ENCODE data around the gene IL11RA. TPM values are rescaled to one million over a fixed set of nuclear protein-coding genes. Genes with fewer than 3 reads are reported as not detected.
A peak's percentile ranks its signal among the peaks of the same experiment; 100 is the strongest.

Gene IL11RA
- total RNA-seq (2014; rRNA removed; shearing (Covaris generic)) = 13.8 and 16.5 TPM in 2 replicates

DNA sequence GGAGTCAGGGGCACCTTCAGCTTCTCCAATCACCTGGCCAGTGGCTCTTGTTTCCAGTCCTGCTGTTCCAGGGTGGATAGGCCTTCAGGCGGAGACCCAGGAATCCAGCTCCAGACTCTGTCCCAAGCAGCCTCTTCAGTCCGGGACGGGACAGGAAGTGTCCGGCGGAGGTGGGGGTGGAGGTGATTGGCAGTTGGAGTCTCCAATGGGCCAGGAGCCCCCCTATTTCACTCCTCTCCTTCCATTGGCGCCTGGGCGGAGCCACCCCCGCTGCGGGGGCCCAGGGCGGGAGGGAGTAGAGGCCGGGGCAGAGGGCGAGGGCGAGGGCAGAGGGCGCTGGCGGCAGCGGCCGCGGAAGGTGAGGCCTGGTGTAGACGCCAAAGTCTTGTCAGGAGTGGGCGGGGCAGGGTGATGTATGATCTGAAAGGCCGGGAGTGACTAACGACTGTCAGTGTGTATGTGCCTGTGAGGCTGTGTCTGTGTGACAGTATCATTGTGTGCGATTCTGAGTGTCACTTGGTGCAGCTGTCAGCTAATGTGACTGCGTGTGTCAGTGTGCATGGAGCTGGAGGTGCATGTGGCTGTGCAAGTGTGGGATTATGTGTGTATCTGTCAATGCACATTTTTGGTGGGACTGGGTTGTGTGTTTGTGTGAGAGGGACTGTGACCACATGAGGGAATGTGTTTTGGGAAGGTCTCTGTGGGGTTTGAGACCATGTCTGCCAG lies at the start of gene IL11RA:
Gene IL11RA (plus strand): TSS at position 310 of the 726 bp plus-strand sequence. CDS start 3,033 bp downstream, outside the sequence.
- DNase-seq (ENCODE audit: low read depth) = peak; percentile 92

DNA sequence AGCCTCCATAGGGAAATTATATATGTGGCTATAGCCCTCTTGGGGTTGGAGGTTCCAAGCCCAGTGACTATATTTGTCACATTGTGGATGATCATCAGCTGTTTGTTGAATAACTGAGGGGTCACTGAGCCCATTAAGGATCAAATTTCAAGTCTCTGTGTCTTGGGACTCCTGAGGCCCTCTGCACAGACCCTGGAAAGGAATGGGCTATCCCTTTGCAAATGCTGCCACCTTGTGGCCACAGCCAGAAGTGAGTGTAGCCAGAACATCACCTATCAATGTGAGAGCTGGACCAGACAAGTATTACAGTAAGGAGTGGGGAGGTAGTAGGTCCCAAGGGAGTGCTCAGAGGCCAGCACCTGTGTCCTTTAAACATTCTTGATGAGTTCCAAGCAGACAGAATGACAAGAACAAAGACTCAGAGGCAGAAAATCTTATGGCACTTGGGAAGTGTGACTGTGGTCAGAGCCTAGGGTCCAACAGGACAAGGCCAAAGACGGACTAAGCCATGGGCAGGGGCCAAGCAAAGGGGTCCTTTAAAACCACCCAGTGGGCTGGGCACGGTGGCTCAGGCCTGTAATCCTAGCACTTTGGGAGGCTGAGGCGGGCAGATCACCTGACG lies 48.3 kb upstream of the IL11RA start:
- peak; percentile 69 for DNase-seq (ENCODE audit: low read depth)

- DNase-seq (ENCODE audit: low read depth) = no peak
Observed at GRCh38 chr9:34606190-34606589, 45.8 kb upstream of the IL11RA start.

GRCh38 chr9:34606905-34607304 lies 45.1 kb upstream of the IL11RA start:
- no peak for DNase-seq (ENCODE audit: low read depth)

- no peak for DNase-seq (ENCODE audit: low read depth)
Observed at GRCh38 chr9:34607331-34607730, 44.7 kb upstream of the IL11RA start.

DNA sequence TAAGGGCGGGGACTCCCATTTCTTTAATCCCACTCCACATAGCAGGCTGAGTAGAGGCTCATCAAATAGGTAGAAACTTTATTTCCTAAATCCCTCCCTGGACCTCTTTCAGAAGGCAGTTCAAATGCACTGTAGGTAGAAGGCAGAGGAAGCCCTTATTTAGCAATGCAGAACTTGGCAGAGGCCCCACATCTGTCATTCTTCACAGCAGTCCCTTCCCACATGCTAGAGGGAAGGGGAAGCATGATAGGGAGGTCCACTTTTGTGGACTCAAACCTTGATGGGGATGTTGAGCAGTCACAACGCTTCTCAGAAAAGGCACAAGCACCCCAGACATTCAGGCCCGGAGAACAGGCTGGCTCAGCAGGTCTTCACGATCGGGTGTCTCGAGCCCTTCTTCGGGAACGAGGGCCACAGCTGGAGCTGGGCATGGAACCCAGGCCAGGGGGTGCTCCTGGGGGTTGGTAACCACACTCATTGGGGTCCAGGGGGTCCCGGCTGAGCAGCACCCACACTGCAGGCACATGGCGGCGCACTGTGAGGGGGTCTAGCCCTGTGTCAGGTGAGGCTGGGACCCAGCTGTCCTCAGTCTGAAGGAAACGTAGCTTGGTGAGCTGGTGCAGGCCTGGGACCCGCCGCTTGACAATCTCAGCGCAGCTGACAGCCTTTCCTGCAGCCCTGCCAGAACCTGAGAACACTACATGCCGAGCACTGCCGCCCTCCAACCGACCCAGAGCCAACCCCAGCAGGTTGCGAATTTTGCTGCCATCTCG lies 41.4 kb upstream of the IL11RA start:
- no peak for DNase-seq (ENCODE audit: low read depth)

DNA sequence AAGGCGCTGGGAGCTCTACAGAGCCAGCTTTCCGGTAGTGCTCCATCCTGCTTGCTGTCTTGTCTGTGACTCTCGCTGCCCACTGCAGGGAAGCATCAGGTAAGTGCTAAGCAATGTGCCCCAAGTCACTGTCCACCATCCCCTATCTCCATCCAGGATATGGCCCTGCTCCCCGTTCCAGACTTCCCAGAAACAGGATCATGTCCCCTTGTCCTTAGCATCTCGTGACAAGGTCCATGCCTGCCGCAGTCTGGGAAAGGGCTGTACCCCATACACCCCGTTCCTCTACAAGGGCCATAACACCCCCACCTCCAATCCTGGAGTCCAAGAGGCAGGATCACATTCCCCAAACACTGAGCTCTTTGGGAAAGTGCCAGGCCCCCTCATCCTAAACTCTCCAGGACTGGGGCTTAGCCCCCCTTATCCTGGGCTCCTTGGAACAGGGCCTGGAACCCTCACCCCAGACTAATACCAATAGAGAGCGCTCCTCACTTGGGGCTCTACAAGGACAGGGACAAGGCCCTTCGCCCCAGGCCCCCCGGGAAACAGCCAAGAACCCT lies 40.7 kb upstream of the IL11RA start:
- DNase-seq (ENCODE audit: low read depth) = no peak

DNA sequence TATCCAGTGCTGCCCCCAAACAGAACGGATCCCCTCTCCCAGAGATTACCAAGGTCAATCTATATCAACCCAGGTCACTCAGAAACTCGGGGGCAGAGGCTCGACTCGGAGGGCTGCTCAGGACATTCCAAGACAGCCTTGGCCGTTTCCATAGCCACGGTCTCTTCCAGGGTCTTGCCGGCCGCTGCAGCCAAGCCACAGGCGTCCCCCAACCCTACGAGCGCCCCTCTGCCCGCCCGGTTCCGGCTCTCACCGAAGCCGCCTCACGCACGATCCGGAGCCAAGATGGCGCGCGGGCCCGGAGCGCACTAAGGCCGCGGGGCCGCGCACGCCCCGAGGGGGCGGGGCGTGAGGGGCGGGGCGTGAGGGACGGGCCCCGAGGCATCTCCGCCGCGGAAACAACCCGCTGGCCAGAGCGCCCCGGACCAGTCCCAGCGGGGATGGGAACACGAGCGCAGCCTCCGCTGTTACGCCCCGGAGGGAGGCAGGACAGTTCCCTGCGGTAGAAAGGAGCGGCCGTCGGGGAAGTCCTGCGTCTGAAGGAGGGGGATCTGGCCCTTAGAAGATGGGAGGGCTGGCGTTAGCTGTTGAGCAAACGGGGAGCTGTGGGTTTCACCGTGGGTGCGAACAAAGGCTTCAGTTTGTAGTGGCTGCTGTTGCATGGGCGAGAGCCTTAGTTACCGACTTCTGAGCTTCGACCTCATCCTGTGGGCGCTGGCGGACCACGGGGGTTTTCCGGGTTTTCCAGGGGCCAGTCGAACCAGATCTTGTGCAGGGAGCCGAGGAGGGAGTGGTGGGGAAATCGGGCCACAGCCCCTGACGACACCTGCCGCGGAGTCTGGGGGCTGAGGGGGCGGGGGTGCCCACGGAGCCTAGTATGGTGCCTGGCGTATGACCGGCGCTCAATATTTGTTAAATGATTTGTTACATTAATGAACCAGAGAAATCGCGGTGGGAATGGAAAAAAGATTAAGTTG lies 39.9 kb upstream of the IL11RA start, which contains the start of gene RPP25L:
Gene RPP25L (minus strand): TSS at position 287 of the 977 bp plus-strand sequence. CDS start 801 bp downstream, outside the sequence.
- DNase-seq (ENCODE audit: low read depth) = peak; percentile 83

GRCh38 chr9:34612788-34613390 lies 39.1 kb upstream of the IL11RA start:
- peak; percentile 83 for DNase-seq (ENCODE audit: low read depth)

- no peak for DNase-seq (ENCODE audit: low read depth)
Observed at GRCh38 chr9:34615132-34615531, 36.9 kb upstream of the IL11RA start.

GRCh38 chr9:34620061-34620994 lies 31.7 kb upstream of the IL11RA start, which contains the start of gene DCTN3:
DCTN3 (minus strand) TSS chr9:34620495; CDS start chr9:34620464, 31 bp downstream.
- peak; percentile 96 for DNase-seq (ENCODE audit: low read depth)

- no peak for DNase-seq (ENCODE audit: low read depth)
Observed at GRCh38 chr9:34623374-34624235, 28.4 kb upstream of the IL11RA start.

DNA sequence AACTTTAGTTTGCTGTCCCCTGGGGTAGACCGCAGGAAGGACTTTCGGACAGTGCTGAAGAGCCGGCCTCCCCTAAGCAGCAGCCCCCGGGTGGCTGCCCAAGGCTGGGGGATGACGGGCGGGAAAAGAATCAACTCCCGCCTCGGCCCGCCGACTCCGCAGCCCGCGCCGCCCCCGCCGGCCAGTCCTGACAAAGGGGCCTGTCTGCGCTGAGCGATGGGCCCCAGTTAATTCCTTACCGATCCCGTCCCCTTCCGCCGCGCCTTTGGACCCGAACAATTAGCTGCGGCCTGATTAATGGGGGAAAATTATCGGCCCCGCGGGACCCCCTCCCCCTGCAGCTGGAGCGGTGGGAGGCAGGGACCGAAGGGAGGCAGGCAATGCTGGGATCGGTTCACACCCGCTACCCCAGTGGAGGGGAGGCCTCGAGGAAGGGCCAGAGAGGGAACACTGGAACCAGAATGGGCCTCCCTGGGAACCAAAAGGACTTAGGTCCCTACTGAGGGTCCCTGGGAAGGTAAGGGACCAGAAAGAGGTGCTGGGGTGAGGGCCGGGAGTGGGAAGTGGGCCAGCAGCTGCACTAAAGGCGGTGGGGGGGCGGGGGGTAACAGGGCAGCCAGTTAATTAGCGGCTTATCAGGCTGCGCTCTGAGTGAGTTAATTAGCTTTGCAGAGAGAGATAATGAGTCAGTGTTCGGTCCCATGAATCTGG lies 27.4 kb upstream of the IL11RA start:
- no peak for DNase-seq (ENCODE audit: low read depth)

- DNase-seq (ENCODE audit: low read depth) = no peak
Observed at GRCh38 chr9:34625186-34625486, 26.8 kb upstream of the IL11RA start.

DNA sequence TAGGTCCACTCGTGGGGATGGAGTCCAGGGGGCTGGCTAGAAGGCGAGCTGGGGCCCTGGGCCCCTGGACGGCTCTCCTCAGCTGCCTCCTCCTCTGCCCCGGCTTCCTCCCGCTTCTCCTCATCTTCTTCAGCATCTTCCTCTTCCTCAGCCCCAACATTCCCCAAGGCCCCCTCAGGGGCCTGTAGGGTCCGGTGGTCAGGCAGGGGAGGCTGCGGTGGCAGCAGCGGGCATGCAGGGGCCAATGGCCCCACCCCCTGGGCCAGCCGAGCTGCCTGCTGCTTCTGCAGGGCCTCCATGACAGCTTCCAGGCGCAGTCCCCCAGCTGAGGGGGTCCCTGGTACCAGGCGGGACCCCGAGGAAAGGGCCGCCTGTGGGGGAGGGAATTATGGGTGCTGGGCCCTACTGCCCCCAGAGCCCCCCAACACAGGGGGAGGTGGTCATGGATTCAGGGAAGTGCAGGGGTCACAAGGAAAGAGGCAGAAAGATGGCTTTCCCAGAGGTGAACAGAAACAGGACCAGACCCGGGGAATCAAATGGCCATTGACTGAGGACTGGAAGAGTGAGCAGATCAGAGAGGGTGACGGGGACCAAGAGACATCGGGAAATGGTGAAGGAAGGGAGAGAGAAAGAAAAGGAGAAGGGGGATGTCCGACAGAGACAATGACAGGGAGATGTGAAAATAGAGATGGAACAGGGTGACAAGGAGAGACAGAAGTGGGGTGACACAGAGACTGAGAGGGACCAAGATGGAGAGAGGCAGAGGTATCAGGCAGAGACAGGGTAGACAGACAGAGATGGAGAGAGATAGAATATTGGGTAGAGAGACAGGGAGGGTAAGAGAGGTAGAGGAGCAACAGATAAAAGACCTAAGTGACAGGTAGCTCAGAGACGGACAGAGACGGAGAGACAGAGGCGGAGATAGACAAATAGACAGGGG lies 24.0 kb upstream of the IL11RA start:
- no peak for DNase-seq (ENCODE audit: low read depth)

DNA sequence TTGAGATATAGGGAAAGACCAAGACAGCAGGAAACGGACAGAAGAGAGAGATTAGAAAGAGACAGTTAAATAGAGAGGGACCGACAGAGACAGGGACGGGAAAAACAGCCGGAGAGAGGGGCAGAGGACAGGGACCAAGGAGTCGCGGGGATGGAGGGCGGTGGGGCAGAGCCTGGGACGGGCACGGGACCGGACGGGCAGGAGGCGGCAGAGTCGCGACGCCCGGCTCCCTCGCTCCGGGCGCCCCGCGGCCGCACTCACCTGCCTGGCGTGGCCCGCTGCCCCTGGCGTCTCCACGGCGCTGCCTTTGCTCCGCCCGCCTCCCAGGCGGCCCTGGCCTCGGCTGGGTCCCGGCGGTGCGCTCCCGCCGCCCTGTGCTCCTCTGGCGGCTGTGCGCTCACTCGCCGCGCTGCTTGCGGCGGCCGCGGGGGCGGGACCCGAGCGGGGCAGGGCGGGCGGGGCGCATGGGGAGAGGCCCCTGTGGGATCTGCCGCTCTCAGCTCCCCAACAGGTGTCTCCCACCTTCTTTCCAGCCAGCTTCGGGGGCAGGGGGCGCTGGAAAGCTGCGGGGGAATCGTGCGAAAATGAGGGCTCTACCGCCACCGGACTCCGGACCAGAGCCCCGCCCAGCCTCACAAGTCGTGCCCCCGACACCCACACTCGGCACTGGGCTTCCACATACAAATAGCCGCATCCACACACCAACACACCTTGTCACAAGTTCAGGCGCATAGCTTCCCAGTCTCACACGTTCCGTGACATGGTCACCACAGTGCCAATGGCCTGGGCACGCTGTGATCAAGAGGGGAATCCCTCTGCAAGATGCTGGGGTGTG lies 23.1 kb upstream of the IL11RA start, which contains the start of gene ARID3C:
Gene ARID3C (minus strand): TSS at position 411 of the 835 bp plus-strand sequence. CDS start 1,052 bp downstream, outside the sequence.
- DNase-seq (ENCODE audit: low read depth) = peak; percentile 17
